NCI-H2107 (cell line): ENCODE measurements around the gene BANK1.

Source experiments
- DNase-seq: peaks from one replicate; lab custom pipeline; 2025; lab: John Stamatoyannopoulos, UW

BANK1 gene

GRCh38 chr4:102036619-102037376 lies 246.3 kb downstream of the BANK1 start:
- no peak for DNase-seq

- no peak for DNase-seq
Observed at GRCh38 chr4:102037566-102037965, 247.0 kb downstream of the BANK1 start.

DNA sequence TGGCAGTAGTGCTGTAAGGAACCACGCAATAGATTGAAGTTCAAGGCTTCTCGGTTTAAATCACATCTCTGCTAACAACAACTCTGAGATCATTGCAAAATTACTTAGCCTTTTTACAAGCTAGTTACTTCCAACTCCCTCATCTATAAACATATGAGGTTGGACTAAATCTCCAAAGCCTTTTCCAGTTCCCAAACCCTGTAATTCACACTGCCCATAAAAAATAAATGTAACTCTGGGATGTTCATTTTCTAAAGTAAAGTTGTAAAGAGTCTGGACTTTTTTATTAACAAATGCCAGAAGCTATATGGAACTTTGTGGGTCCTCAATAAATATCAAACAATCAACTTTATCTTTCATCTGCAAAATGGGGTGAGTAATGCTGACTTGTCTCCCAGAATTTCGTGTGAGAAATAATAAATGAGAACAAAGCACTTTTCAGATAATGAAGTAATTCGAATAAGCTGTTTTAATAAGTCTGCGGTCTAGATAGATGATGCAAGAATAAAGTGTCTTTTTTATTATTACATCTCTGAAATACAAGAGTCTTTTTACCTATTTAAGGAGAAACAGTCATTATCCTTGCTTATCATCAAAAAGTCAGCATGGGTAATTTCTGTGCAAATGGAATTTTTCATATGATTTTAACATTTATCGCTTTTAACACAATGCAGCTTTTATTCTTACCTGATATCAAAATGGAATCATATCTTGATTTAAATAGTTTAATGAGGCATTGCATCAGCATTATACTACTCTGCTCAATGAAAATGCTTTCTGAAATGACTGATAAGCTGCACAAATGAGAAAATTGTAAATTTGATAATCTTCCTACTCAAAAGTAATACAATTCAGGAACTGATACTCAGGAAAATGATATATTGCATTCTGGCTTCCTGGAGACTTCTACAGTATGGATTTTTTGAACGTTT lies 252.6 kb downstream of the BANK1 start:
- DNase-seq: no peak

GRCh38 chr4:102047616-102048015 lies 257.1 kb downstream of the BANK1 start:
- no peak for DNase-seq

DNA sequence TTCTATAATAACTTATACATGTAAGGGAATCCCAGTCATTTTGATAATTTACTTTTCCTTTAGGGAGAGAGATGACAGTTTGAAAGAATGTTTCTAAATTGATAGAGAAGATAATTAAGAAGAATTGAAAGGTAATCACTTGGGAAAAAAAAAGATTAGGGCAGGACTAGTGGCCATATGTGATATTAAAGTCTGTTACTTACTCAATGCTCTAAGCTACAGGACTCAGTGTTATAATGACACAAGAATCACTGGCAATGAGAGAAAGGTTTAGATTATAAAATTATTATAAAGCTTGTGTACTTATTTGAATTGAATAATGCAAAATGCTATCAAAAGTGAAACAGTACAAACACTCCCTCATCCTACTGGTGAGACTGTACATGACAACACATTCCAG lies 265.3 kb downstream of the BANK1 start:
- no peak for DNase-seq

DNA sequence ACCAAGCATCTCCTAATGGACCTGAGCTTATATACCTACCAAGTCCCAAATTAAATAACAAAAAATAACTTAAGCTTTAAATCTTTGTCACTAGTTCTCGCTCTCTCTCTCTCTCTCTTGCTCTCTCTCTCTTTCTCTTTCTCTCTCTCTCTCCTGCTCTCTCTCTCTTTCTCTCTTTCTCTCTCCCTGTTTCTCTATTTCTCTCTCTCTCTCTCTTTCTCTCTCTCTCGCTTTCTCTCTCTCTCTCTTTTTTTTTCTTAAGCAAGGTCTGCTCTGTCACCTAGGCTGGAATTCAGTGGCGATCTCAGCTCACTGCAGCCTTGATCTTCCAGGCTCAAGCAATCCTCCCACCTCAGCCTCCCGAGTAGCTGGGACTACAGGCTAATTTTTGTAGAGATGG lies 266.6 kb downstream of the BANK1 start:
- DNase-seq: no peak

DNA sequence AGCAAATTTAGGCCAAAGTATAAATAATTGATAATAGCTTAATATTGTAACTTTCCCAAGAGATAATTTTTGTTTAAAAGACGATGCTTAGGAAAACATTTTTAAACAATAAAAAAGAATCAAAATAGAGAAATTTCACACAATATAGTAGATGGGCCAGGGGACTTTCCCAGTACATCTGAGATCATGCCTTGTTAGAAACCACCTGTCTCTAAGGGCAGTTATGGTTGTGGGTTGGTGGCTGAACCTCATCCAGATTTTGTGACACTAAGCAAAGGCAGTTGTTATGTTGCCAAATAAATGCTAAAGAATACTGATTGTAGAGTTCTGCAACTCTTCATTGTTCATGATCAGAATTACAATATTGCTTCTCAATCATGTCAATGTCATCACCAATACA lies 270.6 kb downstream of the BANK1 start:
- DNase-seq: no peak

DNA sequence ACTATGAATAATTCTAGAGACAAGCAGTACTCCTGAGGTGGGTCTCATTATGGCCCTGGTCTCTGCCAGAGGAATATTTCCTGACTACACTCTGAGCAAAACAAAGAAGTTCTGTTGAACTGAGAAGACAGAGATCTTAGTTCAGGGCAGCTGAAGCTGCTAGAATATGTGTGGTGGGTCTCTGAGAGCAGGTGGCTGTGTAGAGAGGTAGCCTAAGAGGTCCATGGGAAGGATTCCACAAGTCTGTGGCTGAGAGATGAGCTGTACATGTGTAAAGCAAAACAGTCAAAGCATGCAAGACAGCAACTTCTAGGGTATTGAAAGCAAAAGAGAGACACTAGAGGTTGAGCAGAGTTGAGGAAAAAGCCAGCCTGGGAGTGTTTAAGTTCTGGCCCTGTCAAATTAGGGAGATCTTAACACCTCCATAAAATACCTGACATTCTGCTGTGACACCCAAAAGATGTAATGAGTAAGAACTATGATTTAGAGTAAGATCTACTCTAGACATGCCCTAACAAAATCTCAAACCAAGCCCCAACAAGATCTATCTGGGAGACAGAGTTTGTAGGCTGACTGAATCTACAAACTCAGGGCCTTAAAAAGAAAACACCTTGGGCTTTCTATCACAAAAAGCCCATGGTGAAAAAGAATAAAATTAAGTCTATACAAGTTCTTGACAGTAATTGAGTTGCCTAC lies 274.4 kb downstream of the BANK1 start:
- no peak for DNase-seq

DNA sequence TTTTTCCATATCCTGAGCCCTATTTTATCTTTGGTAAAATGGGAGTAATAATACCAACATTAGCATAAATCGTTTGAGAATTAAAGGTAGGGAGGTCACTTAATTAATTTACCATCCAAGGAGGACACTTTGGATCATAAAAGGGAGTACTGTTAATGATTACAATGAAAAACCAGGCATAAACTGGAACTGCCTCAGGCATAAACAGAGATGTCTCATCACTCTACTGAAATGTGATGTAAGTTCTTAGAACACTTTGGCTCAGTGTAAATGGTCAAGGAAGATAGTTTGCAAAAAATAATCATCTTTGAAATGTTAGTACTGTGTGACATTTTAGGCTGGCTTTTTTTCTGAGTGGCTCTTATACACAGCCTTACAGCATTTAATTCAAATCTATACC lies 286.1 kb downstream of the BANK1 start:
- DNase-seq: no peak

- no peak for DNase-seq
Observed at GRCh38 chr4:102080184-102080583, 289.7 kb downstream of the BANK1 start.

DNA sequence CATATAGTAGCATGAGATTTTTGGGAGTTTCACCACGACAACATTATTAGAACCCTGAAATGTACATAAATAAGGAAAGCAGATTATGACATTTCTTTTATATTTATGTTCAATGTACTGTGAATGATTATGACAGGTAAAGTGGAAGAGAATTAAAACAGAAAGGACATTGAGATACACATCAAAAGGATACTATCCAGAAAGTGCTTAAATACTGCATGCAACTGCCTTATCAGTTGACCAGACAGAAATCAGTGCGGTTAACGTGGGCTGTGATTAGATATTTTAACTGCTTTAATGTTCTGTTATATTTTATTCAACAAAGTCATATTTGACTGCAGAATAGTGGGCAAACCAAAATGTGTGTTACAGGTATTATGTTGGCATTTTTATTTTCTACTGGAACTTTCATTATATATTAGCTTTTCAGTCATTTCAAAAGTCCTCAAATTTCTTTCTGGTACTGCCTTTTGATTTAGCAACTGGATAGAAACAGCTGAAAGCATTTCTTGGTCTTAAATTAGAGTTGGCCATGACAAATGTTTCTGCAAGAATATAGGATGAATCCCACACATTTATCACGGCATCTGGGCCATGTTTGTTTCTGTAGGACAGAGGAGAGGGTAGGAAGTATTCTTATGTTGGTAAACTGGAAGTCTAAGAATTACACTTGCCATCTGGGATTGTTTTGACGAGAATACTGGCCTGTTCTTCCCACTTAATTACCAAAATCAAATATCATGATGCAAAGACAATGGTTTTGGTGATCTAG lies 299.5 kb downstream of the BANK1 start:
- DNase-seq: no peak

DNA sequence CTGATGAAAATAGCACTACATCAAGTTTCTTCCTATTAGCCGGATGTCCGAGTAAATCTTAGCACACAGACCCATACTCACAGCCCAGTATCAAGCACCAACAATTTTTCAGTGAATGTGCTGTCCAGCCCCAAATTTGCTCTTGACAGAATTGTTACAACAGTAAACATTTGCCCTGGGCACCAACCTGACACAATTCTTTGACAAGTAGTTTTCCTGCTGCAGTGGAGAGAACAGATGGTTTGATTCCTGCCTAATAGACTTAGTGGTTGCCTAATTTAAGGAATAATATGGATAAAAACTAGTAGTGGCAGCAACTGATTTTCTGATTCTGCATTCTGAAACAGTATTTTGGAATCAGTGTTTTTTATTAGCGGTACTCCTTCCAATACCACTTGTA lies 301.1 kb downstream of the BANK1 start:
- DNase-seq: no peak

DNA sequence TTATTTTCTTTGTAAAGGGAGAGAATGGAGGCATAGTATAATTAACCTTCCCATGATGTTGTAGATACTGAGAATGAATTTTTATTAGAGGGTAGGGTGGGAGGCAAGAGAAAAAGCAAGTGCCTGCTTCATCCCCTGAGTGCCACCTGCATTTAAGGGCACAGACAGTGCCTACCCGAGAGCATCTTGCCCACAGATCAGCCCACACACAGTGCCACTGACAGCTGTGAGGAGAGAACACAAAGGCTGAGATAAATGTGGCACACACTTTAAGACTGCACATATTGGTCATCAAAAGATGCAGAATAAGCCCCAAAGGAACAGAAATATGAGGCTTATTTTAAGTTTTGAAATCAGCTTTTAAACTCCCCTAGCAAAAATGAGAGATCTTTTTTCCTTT lies 304.0 kb downstream of the BANK1 start:
- DNase-seq: no peak

DNA sequence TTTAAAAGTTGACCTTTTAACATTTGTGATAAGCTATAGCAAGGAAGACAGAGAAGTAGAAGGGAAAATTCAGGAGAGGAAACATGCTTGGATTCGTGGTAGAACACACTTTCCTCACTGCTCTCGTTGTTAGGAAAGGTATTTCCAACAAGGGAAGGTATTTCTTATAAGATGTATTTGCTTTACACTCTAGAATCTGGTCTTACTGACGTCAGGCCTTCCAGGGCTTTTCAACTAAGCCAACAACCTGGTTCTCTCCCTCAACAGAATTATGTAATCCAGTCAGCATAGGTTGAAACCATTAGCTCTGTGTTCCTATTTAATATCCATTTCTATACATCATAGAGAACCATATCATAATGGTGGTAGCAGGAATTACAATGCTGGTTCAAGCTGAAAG lies 312.8 kb downstream of the BANK1 start:
- no peak for DNase-seq

- no peak for DNase-seq
Observed at GRCh38 chr4:102104278-102104677, 313.7 kb downstream of the BANK1 start.

DNA sequence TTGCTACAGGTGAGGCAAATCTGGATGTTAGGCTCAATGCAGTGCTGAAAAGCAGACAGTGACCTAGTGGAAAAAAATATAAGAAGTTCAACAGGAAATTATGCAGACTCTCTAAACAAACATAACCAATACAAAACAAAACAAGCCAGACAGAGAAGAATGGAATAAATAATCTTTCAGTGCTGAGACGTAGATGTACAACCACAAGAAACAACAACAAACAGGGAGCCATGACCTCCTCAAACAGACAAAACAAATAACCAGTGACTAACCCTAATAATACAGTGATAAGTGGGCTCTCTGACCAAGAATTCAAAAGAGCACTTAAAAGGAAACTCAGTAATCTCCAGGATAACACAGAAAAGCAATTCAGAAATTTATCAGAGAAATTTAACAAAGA lies 315.5 kb downstream of the BANK1 start:
- no peak for DNase-seq

DNA sequence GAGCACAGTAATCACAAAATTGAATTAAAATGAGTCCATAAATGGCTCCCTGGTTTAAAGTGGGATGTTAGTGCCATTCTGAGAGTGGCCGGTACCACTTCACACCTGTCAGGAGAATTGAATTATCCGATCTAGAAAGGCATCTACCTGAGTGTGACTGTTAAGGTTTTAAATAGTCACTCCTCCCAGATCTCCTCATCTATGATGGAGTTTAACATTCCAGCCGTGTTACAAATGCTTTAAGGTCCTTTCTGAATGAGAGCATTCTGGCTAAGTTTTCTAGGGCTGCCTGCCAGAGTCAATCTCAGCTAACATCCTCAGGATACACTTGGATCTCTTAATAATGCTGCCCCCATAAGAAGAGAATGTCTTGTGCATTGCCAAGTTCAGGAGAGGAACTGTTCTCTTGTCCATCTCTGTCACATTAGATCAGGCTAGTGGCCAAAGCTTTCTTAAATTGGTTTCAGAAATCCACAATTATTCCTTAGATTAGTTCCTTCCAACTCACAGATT lies 323.6 kb downstream of the BANK1 start:
- no peak for DNase-seq

DNA sequence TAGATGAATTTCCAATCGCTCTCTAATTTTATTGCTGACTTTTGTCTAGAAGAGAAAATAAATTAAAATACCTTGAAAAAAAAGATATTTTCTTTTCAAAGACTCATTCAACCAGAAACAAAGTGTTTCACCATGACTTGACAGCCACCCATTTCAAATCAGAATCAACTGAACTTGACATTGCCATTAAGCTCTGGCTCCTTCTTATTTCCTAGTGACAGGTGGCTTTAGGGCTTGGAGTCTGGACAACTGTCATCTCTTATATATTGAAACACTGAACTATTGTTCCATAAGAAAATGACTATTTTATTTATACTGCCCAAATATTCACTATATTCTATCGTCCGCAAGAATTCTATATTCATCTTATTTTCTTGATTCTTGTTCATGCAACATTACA lies 325.6 kb downstream of the BANK1 start:
- DNase-seq: no peak

DNA sequence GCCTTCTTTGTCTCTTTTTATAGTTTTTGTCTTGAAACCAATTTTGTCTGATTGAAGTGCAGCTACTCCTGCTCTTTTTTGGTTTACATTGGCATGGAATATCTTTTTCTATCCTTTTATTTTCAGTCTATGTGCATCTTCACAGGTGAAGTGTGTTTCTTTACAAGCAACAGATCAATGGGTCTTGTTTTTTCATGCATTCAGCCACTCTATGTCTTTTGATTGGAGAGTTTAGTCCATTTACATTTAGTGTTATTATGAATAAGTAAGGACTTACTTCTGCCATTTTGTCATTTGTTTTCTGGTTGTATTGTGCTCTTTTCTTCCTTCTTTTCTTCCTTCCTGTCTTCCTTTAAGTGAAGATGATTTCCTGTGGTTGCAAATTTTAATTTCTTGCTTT lies 330.3 kb downstream of the BANK1 start:
- DNase-seq: no peak
